Measurements from ENCODE around the gene LRRC56.

The LRRC56 gene

DNA sequence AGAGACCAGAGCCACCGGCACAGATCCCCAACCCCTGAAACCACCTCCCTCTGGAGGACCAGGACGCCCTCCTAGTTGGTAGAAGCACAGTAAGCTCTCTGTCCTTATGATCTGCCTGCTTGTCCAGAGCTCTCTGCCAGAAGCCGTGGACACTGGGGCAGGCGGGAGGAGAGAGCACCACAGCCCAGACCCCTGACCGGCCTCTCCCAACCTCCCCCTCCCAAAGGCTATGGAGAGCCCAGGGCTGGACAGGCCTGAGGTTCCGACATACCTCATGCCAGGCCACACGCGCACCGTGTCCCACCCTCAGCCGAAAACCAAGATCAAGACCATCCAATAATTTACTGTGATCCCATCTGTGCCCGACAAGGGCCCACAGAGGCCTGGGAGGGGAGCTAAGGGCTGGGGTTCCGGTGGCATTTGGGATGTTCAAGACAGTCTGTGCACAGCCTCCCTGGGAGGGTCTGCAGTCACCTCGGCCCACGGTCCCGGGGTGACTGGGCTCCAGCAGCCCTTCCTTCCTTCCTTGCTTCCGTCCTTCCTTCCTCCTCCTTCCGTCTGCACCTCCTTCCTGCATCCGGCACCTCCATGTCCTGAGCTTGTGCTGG lies 5.3 kb upstream of the LRRC56 start:
- Histone ChIP-seq H4K91ac (ENCODE audit: low read depth, low read length, poor library complexity) (no peak overlapping the region), H4K8ac (ENCODE audit: low read depth, low read length) (no peak overlapping the region), H2AK5ac (ENCODE audit: low read depth, low read length) (no peak overlapping the region), H3K36me3 (replicated peaks in 1 of 2; ENCODE audit: control insufficient read depth in 2 of 2, insufficient read depth in 2 of 2, low read length in 2 of 2) (peaks cover 22 to 33% of the 10 kb centered on the region in 2 donors), H3K14ac (ENCODE audit: low read length) (no peak overlapping the region), H3K4ac (ENCODE audit: low read length) (no peak overlapping the region), H3K4me3 (ENCODE audit: low read length in 2 of 2) (no peak overlapping the region), H3K79me1 (ENCODE audit: low read depth, low read length) (peaks cover 9% of the 10 kb centered on the region), H3K27me3 (ENCODE audit: control insufficient read depth in 3 of 3, insufficient read depth in 3 of 3, low read depth in 1 of 3, low read length in 3 of 3) (peaks cover 0 to 10% (median 3%) of the 10 kb centered on the region in 3 experiments), H2BK12ac (ENCODE audit: low read length) (no peak overlapping the region), H3K27ac (replicated peaks; ENCODE audit: low read length) (no peak overlapping the region), H2BK5ac (ENCODE audit: low read length) (no peak overlapping the region), H3K23ac (ENCODE audit: low read depth, low read length, poor library complexity) (peak overlapping the region; percentile 55), H3K18ac (ENCODE audit: low read length) (no peak overlapping the region), H3K4me2 (ENCODE audit: insufficient read depth, low read length, poor library complexity, severe bottlenecking) (no peak overlapping the region), H3K4me1 (ENCODE audit: control insufficient read depth in 2 of 2, insufficient read depth in 1 of 2, low read depth in 1 of 2, low read length in 2 of 2) (peaks cover 9% of the 10 kb centered on the region in 2 donors), H3K9ac (ENCODE audit: low read depth, low read length, poor library complexity) (no peak overlapping the region), H2BK15ac (ENCODE audit: low read length) (no peak overlapping the region), H3K9me3 (replicated peaks in 1 of 2; ENCODE audit: control insufficient read depth in 2 of 2, insufficient read depth in 1 of 2, low read depth in 1 of 2, low read length in 2 of 2) (peaks cover 0 to 2% of the 10 kb centered on the region in 2 donors), H2AFZ (ENCODE audit: low read length) (no peak overlapping the region), H2BK120ac (ENCODE audit: low read depth, low read length) (no peak overlapping the region)
- DNase-seq (ENCODE audit: low spot score): no peak
- no CpG with 5 or more reads among the region's 18 CpGs for WGBS, 2 donors (ENCODE audit: extremely low coverage in 2 of 2, insufficient read length in 2 of 2, insufficient replicate concordance in 1 of 2)

DNA sequence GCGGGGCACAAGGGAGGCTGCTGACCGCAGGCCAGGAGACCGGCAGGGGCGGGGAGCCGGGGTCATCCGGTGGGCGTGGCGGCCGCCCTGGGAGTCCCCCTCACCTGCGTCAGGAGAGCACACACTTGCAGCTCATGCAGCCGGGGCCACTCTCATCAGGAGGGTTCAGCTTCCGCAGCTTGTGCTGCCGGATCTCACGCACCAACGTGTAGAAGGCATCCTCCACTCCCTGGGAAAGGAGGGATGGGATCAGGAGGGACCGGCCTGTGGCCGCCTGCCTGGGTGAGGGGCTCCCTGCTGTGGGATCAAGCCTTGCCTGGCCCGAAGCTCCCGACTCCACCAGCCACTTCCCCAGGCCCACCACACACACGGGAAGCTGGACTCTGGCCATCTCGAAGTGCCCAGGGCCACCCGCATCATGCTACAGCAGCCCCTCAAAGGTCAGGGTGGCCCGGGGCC lies 4.8 kb upstream of the LRRC56 start:
- Histone ChIP-seq H3K27me3 (ENCODE audit: control insufficient read depth in 3 of 3, insufficient read depth in 3 of 3, low read depth in 1 of 3, low read length in 3 of 3) (peaks cover 0 to 14% (median 4%) of the 10 kb centered on the region in 3 experiments), H2BK120ac (ENCODE audit: low read depth, low read length) (no peak overlapping the region), H3K9ac (ENCODE audit: low read depth, low read length, poor library complexity) (no peak overlapping the region), H2AK5ac (ENCODE audit: low read depth, low read length) (no peak overlapping the region), H2BK5ac (ENCODE audit: low read length) (no peak overlapping the region), H3K14ac (ENCODE audit: low read length) (no peak overlapping the region), H3K79me1 (ENCODE audit: low read depth, low read length) (peaks cover 9% of the 10 kb centered on the region), H2BK12ac (ENCODE audit: low read length) (no peak overlapping the region), H3K23ac (ENCODE audit: low read depth, low read length, poor library complexity) (no peak overlapping the region), H3K4ac (ENCODE audit: low read length) (no peak overlapping the region), H4K91ac (ENCODE audit: low read depth, low read length, poor library complexity) (no peak overlapping the region), H3K4me1 (ENCODE audit: control insufficient read depth in 2 of 2, insufficient read depth in 1 of 2, low read depth in 1 of 2, low read length in 2 of 2) (peaks cover 11 to 13% of the 10 kb centered on the region in 2 donors), H3K36me3 (replicated peaks in 1 of 2; ENCODE audit: control insufficient read depth in 2 of 2, insufficient read depth in 2 of 2, low read length in 2 of 2) (peaks cover 22 to 33% of the 10 kb centered on the region in 2 donors), H2AFZ (ENCODE audit: low read length) (no peak overlapping the region), H2BK15ac (ENCODE audit: low read length) (no peak overlapping the region), H3K27ac (replicated peaks; ENCODE audit: low read length) (no peak overlapping the region), H4K8ac (ENCODE audit: low read depth, low read length) (no peak overlapping the region), H3K9me3 (replicated peaks in 1 of 2; ENCODE audit: control insufficient read depth in 2 of 2, insufficient read depth in 1 of 2, low read depth in 1 of 2, low read length in 2 of 2) (peaks cover 0 to 2% of the 10 kb centered on the region in 2 donors), H3K4me2 (ENCODE audit: insufficient read depth, low read length, poor library complexity, severe bottlenecking) (no peak overlapping the region), H3K18ac (ENCODE audit: low read length) (no peak overlapping the region), H3K4me3 (ENCODE audit: low read length in 2 of 2) (no peak overlapping the region)
- no peak for DNase-seq (ENCODE audit: low spot score)
- no CpG with 5 or more reads among the region's 23 CpGs for WGBS, 2 donors (ENCODE audit: extremely low coverage in 2 of 2, insufficient read length in 2 of 2, insufficient replicate concordance in 1 of 2)

DNA sequence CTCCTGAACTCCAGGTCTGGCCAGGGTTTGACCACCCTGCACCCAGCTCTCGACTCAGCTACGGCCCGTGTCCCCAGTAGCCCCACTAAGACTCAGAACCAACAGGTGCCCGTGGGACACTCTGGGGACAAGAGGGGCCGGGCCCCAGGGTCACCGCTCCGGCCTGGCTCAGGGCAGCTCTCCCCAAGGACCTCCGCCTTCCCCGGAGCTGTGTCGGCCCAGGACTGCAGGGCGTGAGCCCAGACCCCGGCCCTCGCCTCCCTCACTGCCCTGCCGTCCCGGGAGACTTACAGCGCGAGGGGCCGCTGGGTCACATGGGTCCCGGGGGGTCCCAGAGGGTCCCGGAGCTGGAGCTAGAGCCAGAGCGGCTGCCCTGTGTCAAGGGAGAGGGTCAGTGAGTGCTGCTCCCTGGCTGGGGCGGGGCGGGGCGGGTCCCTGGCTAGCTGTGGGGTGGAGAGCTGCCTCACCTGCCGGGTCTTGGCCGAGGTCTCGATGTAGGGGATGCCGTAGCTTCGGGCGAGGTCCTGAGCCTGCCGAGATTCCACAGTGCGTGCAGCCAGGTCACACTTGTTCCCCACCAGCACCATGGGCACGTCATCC lies 4.2 kb upstream of the LRRC56 start:
- H3K79me1 ChIP-seq (ENCODE audit: low read depth, low read length): peaks cover 9% of the 10 kb centered on the region
- H4K91ac ChIP-seq (ENCODE audit: low read depth, low read length, poor library complexity): no peak overlapping the region
- H2BK5ac ChIP-seq (ENCODE audit: low read length): no peak overlapping the region
- H3K36me3 ChIP-seq (replicated peaks in 1 of 2; ENCODE audit: control insufficient read depth in 2 of 2, insufficient read depth in 2 of 2, low read length in 2 of 2): peaks cover 22 to 33% of the 10 kb centered on the region in 2 donors
- peak overlapping the region in 1 of 2 donors; percentile 76 for H3K4me3 ChIP-seq (ENCODE audit: low read length in 2 of 2)
- peaks cover 0 to 20% (median 4%) of the 10 kb centered on the region in 3 experiments for H3K27me3 ChIP-seq (ENCODE audit: control insufficient read depth in 3 of 3, insufficient read depth in 3 of 3, low read depth in 1 of 3, low read length in 3 of 3)
- H2AK5ac ChIP-seq (ENCODE audit: low read depth, low read length): no peak overlapping the region
- H3K4me2 ChIP-seq (ENCODE audit: insufficient read depth, low read length, poor library complexity, severe bottlenecking): no peak overlapping the region
- H2BK120ac ChIP-seq (ENCODE audit: low read depth, low read length): no peak overlapping the region
- H4K8ac ChIP-seq (ENCODE audit: low read depth, low read length): no peak overlapping the region
- peak overlapping the region; percentile 70 for H3K9ac ChIP-seq (ENCODE audit: low read depth, low read length, poor library complexity)
- DNase-seq (ENCODE audit: low spot score): no peak
- no peak overlapping the region for H3K27ac ChIP-seq (replicated peaks; ENCODE audit: low read length)
- no CpG with 5 or more reads among the region's 33 CpGs for WGBS, 2 donors (ENCODE audit: extremely low coverage in 2 of 2, insufficient read length in 2 of 2, insufficient replicate concordance in 1 of 2)
- H3K14ac ChIP-seq (ENCODE audit: low read length): no peak overlapping the region
- peak overlapping the region; percentile 22 for H2BK12ac ChIP-seq (ENCODE audit: low read length)
- peaks cover 12 to 18% of the 10 kb centered on the region in 2 donors for H3K4me1 ChIP-seq (ENCODE audit: control insufficient read depth in 2 of 2, insufficient read depth in 1 of 2, low read depth in 1 of 2, low read length in 2 of 2)
- no peak overlapping the region for H2AFZ ChIP-seq (ENCODE audit: low read length)
- peak overlapping the region; percentile 53 for H3K4ac ChIP-seq (ENCODE audit: low read length)
- peaks cover 0 to 2% of the 10 kb centered on the region in 2 donors for H3K9me3 ChIP-seq (replicated peaks in 1 of 2; ENCODE audit: control insufficient read depth in 2 of 2, insufficient read depth in 1 of 2, low read depth in 1 of 2, low read length in 2 of 2)
- H2BK15ac ChIP-seq (ENCODE audit: low read length): no peak overlapping the region
- peak overlapping the region; percentile 85 for H3K23ac ChIP-seq (ENCODE audit: low read depth, low read length, poor library complexity)
- H3K18ac ChIP-seq (ENCODE audit: low read length): no peak overlapping the region

Measured in neuronal stem cell (in vitro differentiated cells).